Prostate gland (tissue), 1 donor: ENCODE measurements around the gene LENG8.

Experiments
- POLR2A ChIP-seq: fragments of 450-650 bp; IDR thresholded peaks from one replicate; pipeline ENCODE4 v1.6.1; 2016; ENCODE audit warnings: antibody characterized with exemption, mild to moderate bottlenecking
- POLR2AphosphoS5 ChIP-seq: sonication (generic); formaldehyde crosslinking; IDR thresholded peaks from one replicate; pipeline ENCODE4 v1.6.1; 2017; ENCODE audit warnings: antibody characterized with exemption

DNA sequence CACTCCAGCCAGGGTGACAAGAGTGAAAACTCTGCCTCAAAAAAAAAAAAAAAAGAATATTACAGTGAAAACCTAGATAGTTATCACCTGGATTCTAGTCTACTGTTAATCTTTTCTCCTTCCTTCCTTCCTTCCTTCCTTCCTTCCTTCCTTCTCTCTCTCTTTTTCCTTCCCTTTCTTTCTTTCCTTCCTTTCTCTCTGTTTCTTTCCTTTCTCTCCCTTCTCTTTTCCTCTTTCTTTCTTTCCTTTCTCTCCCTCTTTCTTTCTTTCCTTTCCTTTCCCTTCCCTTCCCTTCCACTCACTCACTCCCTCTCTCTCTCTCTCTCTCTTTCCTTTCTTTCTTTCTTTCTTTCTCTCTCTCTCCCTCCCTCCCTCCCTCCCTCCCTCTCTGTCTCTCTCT, 43.4 kb upstream of the LENG8 start:
- TF ChIP-seq POLR2AphosphoS5: no peak
- no peak for TF ChIP-seq POLR2A
